Bronchial epithelial cell (primary cell): ENCODE data around the gene FAM131A. TPM values are rescaled to one million over a fixed set of nuclear protein-coding genes. Genes with fewer than 3 reads are reported as not detected.

ENCODE experiments used
- DNase-seq: peaks from one replicate; pipeline ENCODE4 v3.0.0-alpha.2; 2010; ENCODE audit warnings: low read depth
- FAIRE-seq: peaks from 2 replicates; lab custom pipeline; 2011; peaks lifted over from hg19 to GRCh38; lab: Jason Lieb, UNC
- H3K27me3 ChIP-seq: 2 replicates; pipeline ENCODE4 v1.5.1; 2011; ENCODE audit warnings: low read length; ENCODE audit not compliant: control insufficient read depth, insufficient read depth
- H3K36me3 ChIP-seq: 2 replicates; pipeline ENCODE4 v1.5.1; 2011; ENCODE audit warnings: low read length; ENCODE audit not compliant: control insufficient read depth, insufficient read depth
- H3K4me3 ChIP-seq: 2 replicates; pipeline ENCODE4 v1.5.1; 2011; ENCODE audit warnings: mild to moderate bottlenecking, low read depth, low read length, control low read depth
- CTCF ChIP-seq: IDR thresholded peaks from 2 replicates; pipeline ENCODE4 v1.5.1; 2011; ENCODE audit warnings: mild to moderate bottlenecking, moderate library complexity, low read length, control low read depth, inconsistent platforms; ENCODE audit not compliant: insufficient read depth, severe bottlenecking
- total RNA-seq: library from RNA; depleted of rRNA; stranded (reverse); fragments of >200 nt; gene quantifications from 2 replicates; pipeline ENCODE4 v1.2.1, GENCODE V29; 2014

Gene FAM131A
- total RNA-seq, 1 donor from 2014 or later, result 18.2 TPM

GRCh38 chr3:184350618-184351017 lies 13.2 kb downstream of the FAM131A start:
- Histone ChIP-seq H3K27me3 (no peaks in the 10 kb centered on the region), H3K4me3 (no peak overlapping the region), H3K36me3 (peaks cover 2% of the 10 kb centered on the region)
- TF ChIP-seq CTCF, result no peak
- FAIRE-seq (no peak), DNase-seq (no peak)

GRCh38 chr3:184351511-184352148 lies 14.2 kb downstream of the FAM131A start:
- Histone ChIP-seq H3K27me3 (no peaks in the 10 kb centered on the region), H3K4me3 (no peak overlapping the region), H3K36me3 (peaks cover 2% of the 10 kb centered on the region)
- no peak for TF ChIP-seq CTCF
- no peak for DNase-seq
- FAIRE-seq, result no peak

GRCh38 chr3:184352149-184352785 lies 14.9 kb downstream of the FAM131A start:
- no peak for FAIRE-seq
- no peak for TF ChIP-seq CTCF
- Histone ChIP-seq H3K27me3 (no peaks in the 10 kb centered on the region), H3K4me3 (no peak overlapping the region), H3K36me3 (peaks cover 2% of the 10 kb centered on the region)
- no peak for DNase-seq

- Histone ChIP-seq H3K4me3 (no peak overlapping the region), H3K27me3 (no peaks in the 10 kb centered on the region), H3K36me3 (peaks cover 4% of the 10 kb centered on the region)
- TF ChIP-seq CTCF, result no peak
- FAIRE-seq (no peak), DNase-seq (no peak)
These were observed 15.6 kb downstream of the FAM131A start for GRCh38 chr3:184352897-184353545.

GRCh38 chr3:184353546-184353941 lies 16.1 kb downstream of the FAM131A start:
- Histone ChIP-seq H3K4me3 (no peak overlapping the region), H3K27me3 (no peaks in the 10 kb centered on the region), H3K36me3 (peaks cover 4% of the 10 kb centered on the region)
- no peak for DNase-seq
- TF ChIP-seq CTCF, result no peak
- no peak for FAIRE-seq
